K562 (cell line): ENCODE data around the gene NRROS. TPM values are rescaled to one million over a fixed set of nuclear protein-coding genes. Genes with fewer than 3 reads are reported as not detected.
A peak's percentile ranks its signal among the peaks of the same experiment; 100 is the strongest.

Source experiments
- ARID1B ChIP-seq: fragments of 450-650 bp; IDR thresholded peaks from 2 replicates; pipeline ENCODE4 v1.6.1; 2016; ENCODE audit warnings: antibody characterized with exemption, mild to moderate bottlenecking, inconsistent platforms
- BCOR ChIP-seq: fragments of 450-650 bp; IDR thresholded peaks from 2 replicates; pipeline ENCODE4 v1.6.1; 2016
- FOXA3 ChIP-seq, 2 experiments: fragments of 450-650 bp in 1 of 2; sonication (generic) in 1 of 2; formaldehyde crosslinking; IDR thresholded peaks in 1 of 2; conservative IDR thresholded peaks in 1 of 2; 2 replicates each; pipeline versions ENCODE4 v1.4.0 to v1.8.0; 2020 to 2022; ENCODE audit warnings: mild to moderate bottlenecking in 2 of 2, missing genetic modification reagents in 1 of 2
- HDAC2 ChIP-seq: fragments of 450-650 bp; IDR thresholded peaks from 2 replicates; pipeline ENCODE4 v1.6.1; 2016; ENCODE audit warnings: mild to moderate bottlenecking
- KAT2B ChIP-seq: IDR thresholded peaks from one replicate; pipeline ENCODE4 v1.6.1; 2012; ENCODE audit warnings: low read depth, mild to moderate bottlenecking, control low read depth, inconsistent platforms, low read length, moderate library complexity
- KDM2B ChIP-seq: fragments of 250-450 bp; sonication (Bioruptor Pico); IDR thresholded peaks from 2 replicates; pipeline ENCODE4 v1.8.0; 2021; ENCODE audit warnings: mild to moderate bottlenecking, moderate library complexity
- L3MBTL2 ChIP-seq: fragments of 450-650 bp; IDR thresholded peaks from 2 replicates; pipeline ENCODE4 v1.6.1; 2016; ENCODE audit warnings: mild to moderate bottlenecking, moderate library complexity
- MED1 ChIP-seq: sonication (generic); formaldehyde crosslinking; IDR thresholded peaks from 2 replicates; pipeline ENCODE4 v1.8.1; 2023; ENCODE audit warnings: missing genetic modification reagents, borderline replicate concordance
- MIER1 ChIP-seq: fragments of 450-650 bp; IDR thresholded peaks from 2 replicates; pipeline ENCODE4 v1.6.1; 2016; ENCODE audit warnings: antibody characterized with exemption, mild to moderate bottlenecking, low read depth
- POLR2B ChIP-seq: fragments of 450-650 bp; IDR thresholded peaks from 2 replicates; pipeline ENCODE4 v1.6.1; 2018; ENCODE audit warnings: low read depth; ENCODE audit not compliant: partially characterized antibody
- RB1 ChIP-seq: fragments of 450-650 bp; IDR thresholded peaks from 2 replicates; pipeline ENCODE4 v1.6.1; 2017; ENCODE audit warnings: low read depth, mild to moderate bottlenecking
- RBFOX2 ChIP-seq: fragments of 200-400 bp; formaldehyde crosslinking; IDR thresholded peaks from 2 replicates; pipeline ENCODE4 v1.6.1; 2017; ENCODE audit warnings: low read depth, mild to moderate bottlenecking, low read length, moderate library complexity
- RFX5 ChIP-seq: IDR thresholded peaks from 2 replicates; pipeline ENCODE4 v1.6.1; 2011; ENCODE audit warnings: low read depth, mild to moderate bottlenecking, improper control_type of control experiment, low read length
- XRCC3 ChIP-seq: fragments of 450-650 bp; IDR thresholded peaks from 2 replicates; pipeline ENCODE4 v1.6.1; 2017; ENCODE audit warnings: mild to moderate bottlenecking, moderate library complexity
- ZNF133 ChIP-seq: fragments of 250-450 bp; sonication (Bioruptor Pico); IDR thresholded peaks from 2 replicates; pipeline ENCODE4 v1.4.0; 2020; ENCODE audit warnings: mild to moderate bottlenecking
- ZNF717 ChIP-seq: fragments of 250-450 bp; sonication (Bioruptor Pico); IDR thresholded peaks from 2 replicates; pipeline ENCODE4 v1.5.0; 2021
- ZNF75A ChIP-seq: fragments of 450-650 bp; formaldehyde crosslinking; IDR thresholded peaks from 2 replicates; pipeline ENCODE4 v1.4.0; 2020; ENCODE audit warnings: mild to moderate bottlenecking
- polyA plus RNA-seq, 8 experiments: library from polyadenylated mRNA; depleted of rRNA in 4 of 8; stranded (reverse) in 5 of 8; unstranded in 3 of 8; fragments of >200 nt; fragmentation: Nextera tagmentation in 2 of 8; fragmentation: Illumina TruSeq in 1 of 8; extraction: Ambion mirVana in 2 of 8; extraction: Trizol in 1 of 8; gene quantifications; 2 replicates each; pipeline versions ENCODE4 v1.2.1 to v1.2.3, GENCODE V29; 2011 to 2014; ENCODE audit warnings: inconsistent platforms in 1 of 8, missing spikeins in 1 of 8
- total RNA-seq, 7 experiments: library from RNA; depleted of rRNA in 6 of 7; stranded (reverse); fragments of >200 nt in 6 of 7; fragmentation: Illumina TruSeq in 2 of 7; extraction: Trizol in 2 of 7; gene quantifications; 2 replicates each; pipeline versions ENCODE4 v1.2.1 to v1.2.3, GENCODE V29; 2011 to 2021; ENCODE audit warnings: low replicate concordance in 1 of 7
- TF ChIP-seq, protein P1 (sequence below), 2 experiments: IDR thresholded peaks; 2 replicates each; pipeline ENCODE4 v1.6.1; 2011; ENCODE audit warnings: borderline replicate concordance in 1 of 2, control low read depth in 1 of 2, low read depth in 1 of 2, low read length in 1 of 2, mild to moderate bottlenecking in 1 of 2, mixed read lengths in 1 of 2, moderate library complexity in 1 of 2; ENCODE audit not compliant: insufficient read depth in 1 of 2, insufficient read length in 1 of 2, poor library complexity in 1 of 2, severe bottlenecking in 1 of 2; ENCODE audit errors: extremely low read depth in 1 of 2
- TF ChIP-seq, protein P2 (sequence below), 2 experiments: fragments of 150-350 bp in 1 of 2; IDR thresholded peaks; 2 replicates each; pipeline ENCODE4 v1.6.1; 2012 to 2016; ENCODE audit warnings: low read depth in 2 of 2, low read length in 2 of 2, mild to moderate bottlenecking in 1 of 2, moderate library complexity in 1 of 2
- TF ChIP-seq, protein P3 (sequence below): fragments of 450-650 bp; IDR thresholded peaks from 2 replicates; pipeline ENCODE4 v1.6.1; 2017; ENCODE audit warnings: antibody characterized with exemption, mild to moderate bottlenecking

NRROS gene
- total and polyA plus RNA-seq, 9 of the 15 experiments (the other 6 are each of a cell fraction or from before 2014, with no cell fraction given) = 0.34 to 13.8 (median 3.8) TPM

DNA sequence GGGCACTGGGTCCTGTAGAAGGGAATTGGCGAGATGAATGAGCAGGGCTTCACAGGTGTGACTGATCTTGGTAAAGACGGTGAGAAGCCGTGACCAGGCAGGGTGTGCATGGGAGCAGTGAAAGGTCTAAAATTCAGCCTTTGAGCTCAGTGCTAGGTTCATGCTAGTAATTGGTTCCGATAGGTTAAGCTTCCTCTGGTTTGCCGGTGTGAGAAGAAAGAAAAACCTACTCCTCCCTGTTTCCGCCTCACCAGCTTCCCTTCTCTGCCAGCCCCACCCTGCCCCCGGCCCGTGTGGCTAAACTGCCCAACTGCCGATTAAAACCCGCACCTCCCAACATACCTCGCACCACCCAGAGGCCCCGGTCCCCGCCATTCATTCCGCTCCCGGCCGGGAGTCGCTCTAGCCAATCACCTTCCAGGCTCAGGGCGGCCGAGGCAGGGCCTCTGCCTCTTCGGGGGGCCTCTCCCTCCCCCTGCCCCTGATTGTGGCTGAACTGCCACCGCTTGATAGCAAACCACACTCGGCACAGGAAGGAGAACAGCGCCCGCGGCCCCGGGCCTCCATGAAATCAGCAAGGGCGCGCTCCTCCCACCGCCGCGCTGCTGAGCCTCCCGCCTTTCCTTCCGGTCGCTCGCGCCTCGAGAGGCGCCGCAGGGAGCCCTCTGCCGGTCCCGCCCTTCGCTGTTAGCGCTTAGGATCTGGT lies 7.3 kb upstream of the NRROS start (continued):
- TF ChIP-seq, protein P1, sequence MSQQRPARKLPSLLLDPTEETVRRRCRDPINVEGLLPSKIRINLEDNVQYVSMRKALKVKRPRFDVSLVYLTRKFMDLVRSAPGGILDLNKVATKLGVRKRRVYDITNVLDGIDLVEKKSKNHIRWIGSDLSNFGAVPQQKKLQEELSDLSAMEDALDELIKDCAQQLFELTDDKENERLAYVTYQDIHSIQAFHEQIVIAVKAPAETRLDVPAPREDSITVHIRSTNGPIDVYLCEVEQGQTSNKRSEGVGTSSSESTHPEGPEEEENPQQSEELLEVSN (IDR thresholded peaks at IDR 0.05; ENCODE audit: borderline replicate concordance in 1 of 2, extremely low read depth in 1 of 2, insufficient read depth in 1 of 2, insufficient read length in 1 of 2, low read depth in 1 of 2, low read length in 1 of 2, poor library complexity in 1 of 2, severe bottlenecking in 1 of 2) = peak; percentile 89 to 97
- TF ChIP-seq RBFOX2 = peak; percentile 94
- TF ChIP-seq ZNF133 (CRISPR knock-in tag) = no peak
- TF ChIP-seq ZNF75A (CRISPR knock-in tag) = no peak
- TF ChIP-seq FOXA3 (CRISPR knock-in tag; conservative IDR thresholded peaks at IDR 0.05 in 1 of 2, IDR thresholded peaks at IDR 0.05 in 1 of 2) = 0 out of 4 replicates have a peak, but pooled peaks of 1 of the 2 experiments have one; percentile 35
- TF ChIP-seq KAT2B = no peak
- TF ChIP-seq XRCC3 = no peak
- TF ChIP-seq ZNF717 (CRISPR knock-in tag) = 0 out of 2 replicates have a peak, but pooled peaks have one; percentile 24
- 0 out of 2 replicates have a peak, but pooled peaks have one; percentile 48 for TF ChIP-seq HDAC2
- peak; percentile 78 for TF ChIP-seq ARID1B
- TF ChIP-seq RFX5 = no peak
- TF ChIP-seq, protein P2, sequence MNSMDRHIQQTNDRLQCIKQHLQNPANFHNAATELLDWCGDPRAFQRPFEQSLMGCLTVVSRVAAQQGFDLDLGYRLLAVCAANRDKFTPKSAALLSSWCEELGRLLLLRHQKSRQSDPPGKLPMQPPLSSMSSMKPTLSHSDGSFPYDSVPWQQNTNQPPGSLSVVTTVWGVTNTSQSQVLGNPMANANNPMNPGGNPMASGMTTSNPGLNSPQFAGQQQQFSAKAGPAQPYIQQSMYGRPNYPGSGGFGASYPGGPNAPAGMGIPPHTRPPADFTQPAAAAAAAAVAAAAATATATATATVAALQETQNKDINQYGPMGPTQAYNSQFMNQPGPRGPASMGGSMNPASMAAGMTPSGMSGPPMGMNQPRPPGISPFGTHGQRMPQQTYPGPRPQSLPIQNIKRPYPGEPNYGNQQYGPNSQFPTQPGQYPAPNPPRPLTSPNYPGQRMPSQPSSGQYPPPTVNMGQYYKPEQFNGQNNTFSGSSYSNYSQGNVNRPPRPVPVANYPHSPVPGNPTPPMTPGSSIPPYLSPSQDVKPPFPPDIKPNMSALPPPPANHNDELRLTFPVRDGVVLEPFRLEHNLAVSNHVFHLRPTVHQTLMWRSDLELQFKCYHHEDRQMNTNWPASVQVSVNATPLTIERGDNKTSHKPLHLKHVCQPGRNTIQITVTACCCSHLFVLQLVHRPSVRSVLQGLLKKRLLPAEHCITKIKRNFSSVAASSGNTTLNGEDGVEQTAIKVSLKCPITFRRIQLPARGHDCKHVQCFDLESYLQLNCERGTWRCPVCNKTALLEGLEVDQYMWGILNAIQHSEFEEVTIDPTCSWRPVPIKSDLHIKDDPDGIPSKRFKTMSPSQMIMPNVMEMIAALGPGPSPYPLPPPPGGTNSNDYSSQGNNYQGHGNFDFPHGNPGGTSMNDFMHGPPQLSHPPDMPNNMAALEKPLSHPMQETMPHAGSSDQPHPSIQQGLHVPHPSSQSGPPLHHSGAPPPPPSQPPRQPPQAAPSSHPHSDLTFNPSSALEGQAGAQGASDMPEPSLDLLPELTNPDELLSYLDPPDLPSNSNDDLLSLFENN (IDR thresholded peaks at IDR 0.05; ENCODE audit: low read depth in 2 of 2, low read length in 2 of 2) = peak in 1 of 2 experiments; percentile 53; a peak in 1 of 4 replicates
- TF ChIP-seq, protein P3, sequence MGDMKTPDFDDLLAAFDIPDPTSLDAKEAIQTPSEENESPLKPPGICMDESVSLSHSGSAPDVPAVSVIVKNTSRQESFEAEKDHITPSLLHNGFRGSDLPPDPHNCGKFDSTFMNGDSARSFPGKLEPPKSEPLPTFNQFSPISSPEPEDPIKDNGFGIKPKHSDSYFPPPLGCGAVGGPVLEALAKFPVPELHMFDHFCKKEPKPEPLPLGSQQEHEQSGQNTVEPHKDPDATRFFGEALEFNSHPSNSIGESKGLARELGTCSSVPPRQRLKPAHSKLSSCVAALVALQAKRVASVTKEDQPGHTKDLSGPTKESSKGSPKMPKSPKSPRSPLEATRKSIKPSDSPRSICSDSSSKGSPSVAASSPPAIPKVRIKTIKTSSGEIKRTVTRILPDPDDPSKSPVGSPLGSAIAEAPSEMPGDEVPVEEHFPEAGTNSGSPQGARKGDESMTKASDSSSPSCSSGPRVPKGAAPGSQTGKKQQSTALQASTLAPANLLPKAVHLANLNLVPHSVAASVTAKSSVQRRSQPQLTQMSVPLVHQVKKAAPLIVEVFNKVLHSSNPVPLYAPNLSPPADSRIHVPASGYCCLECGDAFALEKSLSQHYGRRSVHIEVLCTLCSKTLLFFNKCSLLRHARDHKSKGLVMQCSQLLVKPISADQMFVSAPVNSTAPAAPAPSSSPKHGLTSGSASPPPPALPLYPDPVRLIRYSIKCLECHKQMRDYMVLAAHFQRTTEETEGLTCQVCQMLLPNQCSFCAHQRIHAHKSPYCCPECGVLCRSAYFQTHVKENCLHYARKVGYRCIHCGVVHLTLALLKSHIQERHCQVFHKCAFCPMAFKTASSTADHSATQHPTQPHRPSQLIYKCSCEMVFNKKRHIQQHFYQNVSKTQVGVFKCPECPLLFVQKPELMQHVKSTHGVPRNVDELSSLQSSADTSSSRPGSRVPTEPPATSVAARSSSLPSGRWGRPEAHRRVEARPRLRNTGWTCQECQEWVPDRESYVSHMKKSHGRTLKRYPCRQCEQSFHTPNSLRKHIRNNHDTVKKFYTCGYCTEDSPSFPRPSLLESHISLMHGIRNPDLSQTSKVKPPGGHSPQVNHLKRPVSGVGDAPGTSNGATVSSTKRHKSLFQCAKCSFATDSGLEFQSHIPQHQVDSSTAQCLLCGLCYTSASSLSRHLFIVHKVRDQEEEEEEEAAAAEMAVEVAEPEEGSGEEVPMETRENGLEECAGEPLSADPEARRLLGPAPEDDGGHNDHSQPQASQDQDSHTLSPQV = peak; percentile 36
- peak; percentile 88 for TF ChIP-seq L3MBTL2
- TF ChIP-seq POLR2B = peak; percentile 81
- no peak for TF ChIP-seq MIER1
- TF ChIP-seq RB1 = peak; percentile 79; the same call in 1 of the 2 replicates
- TF ChIP-seq KDM2B = 0 out of 2 replicates have a peak, but pooled peaks have one; percentile 47
- no peak for TF ChIP-seq MED1 (CRISPR knock-in tag)
- peak; percentile 58; the same call in 1 of the 2 replicates for TF ChIP-seq BCOR
